C4-2B (cell line): ENCODE results near the gene MSRB1.

Source experiments
- H3K27ac ChIP-seq: fragments of 450-650 bp; 2 replicates; pipeline ENCODE4 v1.5.1; 2017
- CTCF ChIP-seq: fragments of 450-650 bp; conservative IDR thresholded peaks from 2 replicates; pipeline ENCODE4 v1.5.1; 2017; ENCODE audit warnings: mild to moderate bottlenecking
- ZFX ChIP-seq: fragments of 450-650 bp; IDR thresholded peaks from 2 replicates; pipeline ENCODE4 v1.6.1; 2017

Gene MSRB1

DNA sequence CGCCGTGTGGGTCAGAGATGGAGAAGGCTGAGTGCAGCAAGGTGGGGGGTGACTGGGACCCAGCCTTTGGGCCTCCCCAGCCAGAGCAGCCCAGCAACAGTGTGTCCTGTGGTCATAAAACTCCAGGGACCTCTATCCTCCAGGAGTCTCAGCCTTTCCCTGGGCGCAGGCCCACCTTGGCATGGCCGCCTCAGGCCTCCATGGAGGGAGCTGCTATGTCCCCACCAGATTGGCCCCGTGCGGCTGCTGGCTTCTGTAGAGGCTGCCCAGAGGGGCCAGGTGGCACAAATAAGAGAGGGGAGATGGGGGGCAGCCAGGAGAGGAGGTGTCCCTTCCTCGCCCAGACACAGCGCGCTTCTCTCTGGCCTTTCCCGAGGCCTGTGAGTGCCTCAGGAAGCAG is 44.2 kb upstream of the MSRB1 start:
- H3K27ac ChIP-seq: no peak overlapping the region
- TF ChIP-seq ZFX (no peak), CTCF (no peak)

- TF ChIP-seq CTCF (no peak), ZFX (no peak)
- H3K27ac ChIP-seq: peak overlapping the region; percentile 90
These were observed 42.6 kb upstream of the MSRB1 start for GRCh38 chr16:1985466-1986150.

DNA sequence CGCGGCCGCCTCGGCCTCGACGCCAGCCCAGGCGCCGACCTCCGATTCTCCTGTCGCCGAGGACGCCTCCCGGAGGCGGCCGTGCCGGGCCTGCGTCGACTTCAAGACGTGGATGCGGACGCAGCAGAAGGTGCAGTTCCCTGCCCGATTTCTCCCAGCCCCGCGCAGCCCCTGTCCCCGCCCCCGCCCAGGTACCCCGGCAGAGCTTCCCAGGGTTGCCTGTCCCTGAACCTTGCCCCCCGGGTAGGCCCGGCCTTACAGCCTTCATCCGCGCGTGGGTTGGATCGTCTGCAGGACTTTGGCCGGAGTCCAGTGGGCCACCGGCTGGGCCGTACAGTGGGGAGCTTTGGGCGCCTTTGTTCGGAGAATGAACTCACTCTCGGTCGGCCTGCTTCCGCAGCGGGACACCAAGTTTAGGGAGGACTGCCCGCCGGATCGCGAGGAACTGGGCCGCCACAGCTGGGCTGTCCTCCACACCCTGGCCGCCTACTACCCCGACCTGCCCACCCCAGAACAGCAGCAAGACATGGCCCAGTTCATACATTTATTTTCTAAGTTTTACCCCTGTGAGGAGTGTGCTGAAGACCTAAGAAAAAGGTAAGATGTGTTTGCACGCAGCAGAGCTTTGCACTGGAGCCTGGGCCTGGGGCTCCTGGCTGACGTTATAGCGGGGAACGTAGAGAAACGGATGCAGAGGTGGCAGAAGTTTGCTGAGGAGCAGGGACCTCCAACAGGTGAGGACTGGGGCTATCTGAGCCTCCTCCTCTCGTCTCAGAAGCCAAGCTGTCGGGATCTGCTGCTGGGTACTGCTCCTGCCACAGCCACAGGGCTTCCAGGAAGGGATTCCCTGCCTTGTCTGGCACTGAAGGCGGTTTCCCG is 41.6 kb upstream of the MSRB1 start:
- H3K27ac ChIP-seq: peak overlapping the region; percentile 90

DNA sequence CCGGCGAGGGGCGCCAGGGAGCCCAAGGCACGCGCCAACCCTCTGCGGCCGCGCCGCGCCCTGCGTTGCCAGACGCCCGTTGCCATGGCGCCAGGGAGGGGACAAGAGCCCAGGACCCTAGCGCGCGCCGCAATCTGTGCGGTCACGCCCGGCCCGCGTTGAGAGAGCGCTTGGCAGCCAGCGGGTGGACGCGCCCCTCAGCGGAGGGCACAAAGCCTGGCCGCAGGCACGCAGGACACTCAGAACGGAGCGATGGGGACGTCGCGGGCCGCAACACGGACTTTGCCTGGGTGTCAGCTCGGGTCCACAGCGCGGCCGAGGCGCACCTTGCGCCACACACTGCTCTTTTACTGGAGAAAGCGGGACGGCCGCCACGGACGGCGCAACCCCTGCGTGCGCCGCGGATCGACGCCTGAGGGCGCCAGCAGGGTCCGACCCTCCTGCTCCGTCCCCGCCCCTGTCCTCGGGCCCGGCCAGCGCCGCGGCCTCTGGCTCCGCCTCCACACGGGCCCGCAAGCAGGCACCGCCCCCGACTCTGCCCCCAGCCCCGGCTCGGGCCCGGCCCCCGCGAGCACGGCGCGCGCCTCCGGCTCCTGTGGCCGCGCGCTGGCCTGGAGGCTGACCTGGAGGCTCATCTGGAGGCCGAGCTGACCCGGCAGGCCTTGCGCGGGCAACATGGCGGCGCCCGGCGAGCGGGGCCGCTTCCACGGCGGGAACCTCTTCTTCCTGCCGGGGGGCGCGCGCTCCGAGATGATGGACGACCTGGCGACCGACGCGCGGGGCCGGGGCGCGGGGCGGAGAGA is 40.7 kb upstream of the MSRB1 start, which contains the start of gene GFER:
TSS of gene GFER (plus strand) at position 650 of the 803 bp plus-strand sequence. CDS start at position 676, 26 bp downstream.
- peak within 1 kb of the TSS; percentile 90 for H3K27ac ChIP-seq
- TF ChIP-seq CTCF (peak; percentile 73), ZFX (no peak)

More for the DNA sequence above, 41.6 kb upstream of the MSRB1 start:
- TF ChIP-seq ZFX: peak; percentile 96
- no peak for TF ChIP-seq CTCF

- no peak for TF ChIP-seq ZFX
- TF ChIP-seq CTCF: no peak
- peak overlapping the region; percentile 90 for H3K27ac ChIP-seq
These were observed 40.1 kb upstream of the MSRB1 start for GRCh38 chr16:1982991-1983543.

GRCh38 chr16:1982013-1982433 is 39.0 kb upstream of the MSRB1 start:
- H3K27ac ChIP-seq: no peak overlapping the region
- TF ChIP-seq CTCF (no peak), ZFX (no peak)
